Measurements from ENCODE around the gene GPBP1L1. TPM values are rescaled to one million over a fixed set of nuclear protein-coding genes. Genes with fewer than 3 reads are reported as not detected.
A peak's percentile ranks its signal among the peaks of the same experiment; 100 is the strongest.

GPBP1L1 gene
- total and polyA plus RNA-seq, 4 experiments from 2014 or later: 88.8 to 187 (median 161) TPM

GRCh38 chr1:45583666-45584350, 102.5 kb downstream of the GPBP1L1 start, which contains the start of gene NASP:
NASP (plus strand) TSS chr1:45584041; CDS start chr1:45584147, 106 bp downstream.
- ChIA-PET CTCF (ENCODE audit: partially characterized antibody) (interaction anchor here (0.7 to 2.0 kb wide), 9 partner anchors 13 to 570 kb away, joined by 3 to 9 read pairs (median 4); partner anchors contain the start of genes GPBP1L1, MUTYH and TOE1), POLR2A (ENCODE audit: partially characterized antibody) (interaction anchor here (0.7 to 4.6 kb wide), 25 partner anchors 9 to 862 kb away, joined by 3 to 72 read pairs (median 4); partner anchors contain the start of genes AKR1A1, CCDC163, DYNLT4 and EIF2B3)
- Histone ChIP-seq H3K4me3 (ENCODE audit: low read length in 2 of 2) (peak within 1 kb of the TSS; percentile 99), H3K27me3 (ENCODE audit: insufficient read depth, low read length) (no peaks in the 10 kb centered on the region), H3K27ac (ENCODE audit: low read depth, low read length) (peak within 1 kb of the TSS; percentile 88), H3K36me3 (ENCODE audit: insufficient read depth, low read length) (no peaks in the 10 kb centered on the region), H3K9me3 (ENCODE audit: control insufficient read depth in 1 of 2, low read length in 2 of 2) (no peaks in the 10 kb centered on the region), H3K4me1 (ENCODE audit: insufficient read depth, low read length) (peaks cover 26% of the 10 kb centered on the region)
- DNase-seq: peak; percentile 91 to 96 (median 92)
- H3K27me3 Mint-ChIP-seq: no peaks in the 10 kb centered on the region
- peak within 1 kb of the TSS; percentile 94 to 100 (median 99) for H3K27ac Mint-ChIP-seq
- intact Hi-C loops (cut with micrococcal nuclease): loop anchor here (1.0 to 10.0 kb wide), 10 partner anchors 34 to 847 kb away; partner anchors contain the start of genes AKR1A1, BTBD19, CCDC163 and DYNLT4
- H3K9me3 Mint-ChIP-seq: peaks cover 0 to 10% (median 0%) of the 10 kb centered on the region in 8 donors
- peaks cover 20 to 42% (median 31%) of the 10 kb centered on the region in 4 donors for H3K4me1 Mint-ChIP-seq
- peak within 1 kb of the TSS; percentile 93 to 100 (median 100) for H3K4me3 Mint-ChIP-seq
- peaks cover 0 to 23% of the 10 kb centered on the region in 2 donors for H3K36me3 Mint-ChIP-seq

- ChIA-PET CTCF (ENCODE audit: partially characterized antibody) (interaction anchor here (0.6 to 2.0 kb wide), 11 partner anchors 13 to 792 kb away, joined by 3 to 9 read pairs (median 4); partner anchors contain the start of genes GPBP1L1, MUTYH and TOE1), POLR2A (ENCODE audit: partially characterized antibody) (interaction anchor here (0.6 to 4.6 kb wide), 18 partner anchors 9 to 861 kb away, joined by 3 to 72 read pairs (median 5); partner anchors contain the start of genes AKR1A1, CCDC163, EIF2B3 and GPBP1L1)
- Mint-ChIP-seq H3K4me1 (peaks cover 20 to 42% (median 28%) of the 10 kb centered on the region in 4 donors), H3K27ac (peak overlapping the region; percentile 94 to 100 (median 99)), H3K27me3 (no peaks in the 10 kb centered on the region), H3K4me3 (peak overlapping the region; percentile 93 to 100 (median 100)), H3K9me3 (peaks cover 0 to 8% (median 0%) of the 10 kb centered on the region in 8 donors), H3K36me3 (peaks cover 0 to 22% of the 10 kb centered on the region in 2 donors)
- Histone ChIP-seq H3K27ac (ENCODE audit: low read depth, low read length) (peak overlapping the region; percentile 88), H3K4me3 (ENCODE audit: low read length in 2 of 2) (peak overlapping the region; percentile 99), H3K36me3 (ENCODE audit: insufficient read depth, low read length) (no peaks in the 10 kb centered on the region), H3K4me1 (ENCODE audit: insufficient read depth, low read length) (peaks cover 26% of the 10 kb centered on the region), H3K27me3 (ENCODE audit: insufficient read depth, low read length) (no peaks in the 10 kb centered on the region), H3K9me3 (ENCODE audit: control insufficient read depth in 1 of 2, low read length in 2 of 2) (no peaks in the 10 kb centered on the region)
- DNase-seq: peak; percentile 95 to 97 (median 96)
- intact Hi-C loops (cut with micrococcal nuclease): loop anchor here (1.0 to 10.0 kb wide), 8 partner anchors 33 to 846 kb away; partner anchors contain the start of genes AKR1A1, BTBD19, DYNLT4 and IPP
These were observed 103.1 kb downstream of the GPBP1L1 start for GRCh38 chr1:45583264-45583665.

Other genes with a start within 250 kb of the GPBP1L1 start
- gene TESK2, start 195.4 kb downstream of the GPBP1L1 start, total RNA-seq: 1 to 10 TPM; 7.5 to 7.7 TPM
- gene TESK2, start 195.4 kb downstream of the GPBP1L1 start, polyA plus RNA-seq: 1 to 10 TPM; 4.5 to 4.9 TPM
- gene CCDC163, start 186.5 kb downstream of the GPBP1L1 start, total RNA-seq: 1 to 10 TPM; 4.0 to 4.2 TPM
- 1 to 10 TPM; 4.3 to 4.6 TPM for gene CCDC163, start 186.5 kb downstream of the GPBP1L1 start, polyA plus RNA-seq
- gene MMACHC, start 186.2 kb downstream of the GPBP1L1 start, total RNA-seq: 1 to 10 TPM; 6.2 to 6.5 TPM
- 1 to 10 TPM in 1 of 2 donors, not detected in 1; 1.5 TPM for gene MMACHC, start 186.2 kb downstream of the GPBP1L1 start, polyA plus RNA-seq
- 100 to 1,000 TPM; 130 to 145 TPM for gene PRDX1, start 164.6 kb downstream of the GPBP1L1 start, total RNA-seq
- 100 to 1,000 TPM; 249 to 288 TPM for gene PRDX1, start 164.6 kb downstream of the GPBP1L1 start, polyA plus RNA-seq
- gene AKR1A1, start 135.7 kb downstream of the GPBP1L1 start, total RNA-seq: 10 to 100 TPM; 84.3 to 89.8 TPM
- 100 to 1,000 TPM in 1 of 2 donors, 10 to 100 TPM in 1; 94.6 to 124 TPM for gene AKR1A1, start 135.7 kb downstream of the GPBP1L1 start, polyA plus RNA-seq
- 10 to 100 TPM; 93.7 to 93.9 TPM for gene NASP, start 102.5 kb downstream of the GPBP1L1 start, total RNA-seq
- gene NASP, start 102.5 kb downstream of the GPBP1L1 start, polyA plus RNA-seq: 10 to 100 TPM; 57.1 to 87.1 TPM
- gene CCDC17, start 62.5 kb downstream of the GPBP1L1 start, total RNA-seq: 1 to 10 TPM; 7.6 to 8.3 TPM
- under 1 TPM in 1 of 2 donors, not detected in 1; 0.25 TPM for gene CCDC17, start 62.5 kb downstream of the GPBP1L1 start, polyA plus RNA-seq
- gene TMEM69, start 1.6 kb upstream of the GPBP1L1 start, total RNA-seq: 10 to 100 TPM; 26.1 to 26.7 TPM
- gene TMEM69, start 1.6 kb upstream of the GPBP1L1 start, polyA plus RNA-seq: 10 to 100 TPM; 36.1 to 42.5 TPM
- gene IPP, start 64.1 kb upstream of the GPBP1L1 start, total RNA-seq: 10 to 100 TPM; 17.3 to 19.7 TPM
- 10 to 100 TPM in 1 of 2 donors, 1 to 10 TPM in 1; 9.0 to 16.4 TPM for gene IPP, start 64.1 kb upstream of the GPBP1L1 start, polyA plus RNA-seq
- 1 to 10 TPM; 5.4 to 9.9 TPM for gene MAST2, start 117.1 kb upstream of the GPBP1L1 start, total RNA-seq
- gene MAST2, start 117.1 kb upstream of the GPBP1L1 start, polyA plus RNA-seq: 1 to 10 TPM in 1 of 2 donors, under 1 TPM in 1; 0.65 to 3.3 TPM